HG03354 (cell line): ENCODE measurements around the gene GPR55.

Source experiments
- ATAC-seq: cut with Tn5 transposase; IDR thresholded peaks from one replicate; pipeline ENCODE4 v1.9.1; 2021; ENCODE audit warnings: mild to moderate bottlenecking; ENCODE audit not compliant: unreplicated experiment, poor library complexity, severe bottlenecking

GPR55 gene

DNA sequence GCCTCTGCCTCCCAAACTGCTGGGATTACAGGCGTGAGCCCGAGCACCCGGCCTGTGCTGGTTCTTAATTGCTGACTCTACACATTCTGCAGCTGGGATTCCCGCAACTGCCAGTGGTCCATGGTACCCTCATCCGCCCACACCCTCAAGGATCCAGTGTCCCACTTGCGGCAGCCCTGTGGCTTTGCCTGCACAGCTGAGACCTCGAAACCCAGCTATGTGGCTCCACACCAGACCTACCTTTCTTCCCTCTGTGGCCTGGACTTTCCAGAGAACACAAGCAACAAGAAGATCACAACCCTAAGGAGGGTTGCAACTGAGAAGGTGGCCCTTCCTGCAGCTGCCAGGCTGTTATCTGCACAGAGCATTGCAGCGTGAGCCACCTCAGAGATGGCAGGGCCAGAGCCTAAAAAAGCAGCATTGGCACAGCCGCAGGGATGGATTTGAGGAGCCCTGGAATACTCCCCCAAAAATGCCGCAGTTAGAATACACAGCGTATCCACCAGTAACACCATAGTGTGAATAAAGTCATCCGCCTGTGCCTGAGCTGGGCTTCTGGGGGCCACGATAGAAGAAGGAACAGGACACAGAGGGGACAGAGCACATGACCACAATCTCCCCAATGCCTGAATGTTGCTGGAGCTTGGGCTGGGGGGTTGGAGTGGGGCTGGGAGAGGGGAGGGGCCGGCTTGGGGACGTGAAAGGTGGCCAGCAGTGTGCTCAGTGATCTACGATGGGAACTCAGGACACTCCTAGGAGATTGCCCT lies 1.9 kb downstream of the GPR55 start:
- ATAC-seq = no peak

DNA sequence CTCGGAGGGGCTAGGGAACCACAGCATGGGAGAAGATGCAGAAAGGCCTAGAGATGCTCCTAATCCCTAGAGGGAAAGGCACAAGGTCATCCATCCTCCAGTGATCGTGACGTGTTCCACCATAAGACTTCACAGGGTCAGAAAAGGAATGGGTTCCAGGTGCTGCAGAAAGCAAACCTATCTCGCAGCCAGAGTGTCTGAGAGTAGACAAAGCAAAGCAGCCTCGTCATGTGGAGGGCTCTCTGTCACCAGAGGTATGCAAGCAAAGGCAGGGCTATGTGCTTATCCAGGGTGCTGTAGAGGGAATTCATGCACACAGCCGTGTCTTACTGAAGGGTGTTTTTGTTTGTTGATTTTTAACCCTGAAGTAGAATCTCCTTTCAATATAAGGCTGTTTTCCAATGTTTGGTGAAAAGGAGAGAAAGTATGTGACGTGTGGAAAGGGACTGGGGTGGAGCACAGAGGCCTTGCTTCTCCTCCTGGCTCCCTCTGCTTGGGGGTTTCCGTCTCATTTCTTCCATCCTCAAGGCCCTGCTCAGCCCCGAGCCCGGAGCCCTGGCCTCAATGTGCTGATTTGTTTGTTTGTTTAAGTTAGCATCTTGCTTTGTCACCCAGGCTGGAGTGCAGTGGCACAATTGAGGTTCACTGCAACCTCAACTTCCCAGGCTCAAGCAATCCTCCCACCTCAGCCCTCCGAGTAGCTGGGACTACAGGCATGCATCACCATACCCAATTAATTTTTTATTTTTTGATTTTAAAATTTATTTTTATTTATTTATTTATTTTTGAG lies 3.0 kb downstream of the GPR55 start:
- ATAC-seq = no peak

DNA sequence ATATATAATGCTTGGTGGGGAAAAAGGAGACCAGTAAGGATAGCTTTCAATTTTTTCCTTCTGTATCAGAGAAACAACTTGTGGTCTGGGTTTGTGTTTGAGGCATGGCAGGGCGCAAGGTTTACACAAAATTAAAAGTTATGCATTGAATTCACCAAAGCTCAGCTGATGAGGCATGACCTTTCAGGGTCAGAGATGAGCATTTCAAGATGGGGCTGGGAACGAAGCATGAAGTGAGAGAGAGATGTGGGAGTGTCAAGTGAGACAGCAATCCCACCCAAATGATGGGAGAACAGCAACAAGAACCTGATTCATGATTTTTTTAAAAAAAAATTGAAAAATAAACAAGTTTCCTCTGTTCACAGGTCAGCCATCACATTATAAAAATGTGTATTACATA lies 4.9 kb downstream of the GPR55 start:
- ATAC-seq = no peak

- no peak for ATAC-seq
Observed at GRCh38 chr2:230919681-230920080, 5.4 kb downstream of the GPR55 start.

DNA sequence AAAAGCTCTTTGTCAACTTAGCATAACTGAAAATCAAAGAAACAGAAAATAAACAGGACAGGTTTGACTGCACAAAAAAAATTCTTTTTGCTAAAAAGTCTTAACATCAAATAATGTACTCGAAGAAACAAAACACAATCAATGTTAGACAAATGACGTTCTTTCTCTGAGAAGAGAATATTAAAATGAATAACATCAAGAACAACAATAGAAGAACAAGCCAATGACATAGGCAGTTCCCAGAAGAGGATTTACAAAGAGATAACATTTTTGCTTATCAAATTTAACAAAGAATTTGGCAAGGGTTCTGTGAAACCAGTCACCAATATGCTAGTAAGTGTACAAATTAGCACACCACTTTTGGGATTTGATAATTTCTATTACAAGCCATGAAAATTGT lies 5.8 kb downstream of the GPR55 start:
- no peak for ATAC-seq

DNA sequence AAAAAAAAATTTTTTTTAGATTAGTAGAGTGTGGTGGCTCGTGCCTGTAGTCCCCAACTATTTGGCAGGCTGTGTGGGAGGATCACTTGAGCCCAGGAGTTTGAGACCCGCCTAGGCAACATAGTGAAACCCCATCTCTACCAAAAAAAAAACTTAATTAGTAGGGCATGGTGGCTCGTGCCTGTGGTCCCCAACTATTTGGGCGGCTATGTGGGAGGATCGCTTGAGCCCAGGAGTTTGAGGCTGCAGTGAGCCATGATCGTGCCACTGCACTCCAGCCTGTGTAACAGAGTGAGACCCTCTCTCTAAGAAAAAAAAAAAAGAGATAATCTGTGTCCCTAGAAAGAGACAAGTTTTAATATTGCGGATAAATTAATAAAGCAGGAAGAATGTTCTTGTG lies 8.8 kb downstream of the GPR55 start:
- no peak for ATAC-seq

GRCh38 chr2:230915319-230915718 lies 9.7 kb downstream of the GPR55 start:
- no peak for ATAC-seq

- no peak for ATAC-seq
Observed at GRCh38 chr2:230914886-230915285, 10.2 kb downstream of the GPR55 start.

GRCh38 chr2:230913406-230914143 lies 11.5 kb downstream of the GPR55 start:
- ATAC-seq = no peak

- no peak for ATAC-seq
Observed at GRCh38 chr2:230912724-230913123, 12.3 kb downstream of the GPR55 start.

- no peak for ATAC-seq
Observed at GRCh38 chr2:230912046-230912445, 13.0 kb downstream of the GPR55 start.

- no peak for ATAC-seq
Observed at GRCh38 chr2:230910546-230911177, 14.4 kb downstream of the GPR55 start.

GRCh38 chr2:230909841-230910545 lies 15.0 kb downstream of the GPR55 start:
- ATAC-seq = no peak

- no peak for ATAC-seq
Observed at GRCh38 chr2:230908595-230909191, 16.3 kb downstream of the GPR55 start.

- no peak for ATAC-seq
Observed at GRCh38 chr2:230908092-230908594, 16.9 kb downstream of the GPR55 start.

DNA sequence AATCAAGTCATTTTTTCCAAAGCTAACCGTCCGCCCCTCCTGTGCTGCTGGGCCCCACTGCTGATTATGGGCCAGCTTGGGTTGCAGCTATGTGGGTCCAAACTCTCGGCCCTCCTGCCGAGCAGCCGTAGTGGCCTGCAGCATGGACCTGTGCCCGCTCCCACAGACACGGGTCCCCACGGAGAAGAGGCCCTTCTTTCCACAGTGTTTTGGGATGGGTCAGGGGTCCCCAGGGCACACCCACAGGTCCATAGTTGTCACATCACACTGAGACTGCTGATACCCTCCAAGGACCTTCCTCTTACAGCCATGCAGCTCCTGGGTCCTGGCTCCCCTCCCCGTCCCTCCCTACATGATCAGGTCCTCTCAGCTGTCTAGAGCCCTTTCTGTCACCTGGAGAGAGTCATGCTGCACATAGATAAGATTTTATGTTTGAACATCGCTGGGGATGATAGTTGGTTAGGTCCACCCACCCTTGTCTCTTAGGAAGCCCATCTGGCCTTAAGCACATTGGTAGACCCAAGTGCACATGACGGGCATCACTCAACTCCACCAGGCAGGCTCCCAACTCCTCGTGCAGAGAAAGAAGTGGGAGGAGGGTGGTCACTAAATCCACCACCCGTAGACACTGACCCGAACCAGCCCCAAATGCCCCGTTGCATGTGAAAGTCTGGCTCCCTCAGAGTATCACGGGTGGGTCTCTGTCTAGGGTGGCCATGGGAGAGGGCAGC lies 17.5 kb downstream of the GPR55 start:
- no peak for ATAC-seq

DNA sequence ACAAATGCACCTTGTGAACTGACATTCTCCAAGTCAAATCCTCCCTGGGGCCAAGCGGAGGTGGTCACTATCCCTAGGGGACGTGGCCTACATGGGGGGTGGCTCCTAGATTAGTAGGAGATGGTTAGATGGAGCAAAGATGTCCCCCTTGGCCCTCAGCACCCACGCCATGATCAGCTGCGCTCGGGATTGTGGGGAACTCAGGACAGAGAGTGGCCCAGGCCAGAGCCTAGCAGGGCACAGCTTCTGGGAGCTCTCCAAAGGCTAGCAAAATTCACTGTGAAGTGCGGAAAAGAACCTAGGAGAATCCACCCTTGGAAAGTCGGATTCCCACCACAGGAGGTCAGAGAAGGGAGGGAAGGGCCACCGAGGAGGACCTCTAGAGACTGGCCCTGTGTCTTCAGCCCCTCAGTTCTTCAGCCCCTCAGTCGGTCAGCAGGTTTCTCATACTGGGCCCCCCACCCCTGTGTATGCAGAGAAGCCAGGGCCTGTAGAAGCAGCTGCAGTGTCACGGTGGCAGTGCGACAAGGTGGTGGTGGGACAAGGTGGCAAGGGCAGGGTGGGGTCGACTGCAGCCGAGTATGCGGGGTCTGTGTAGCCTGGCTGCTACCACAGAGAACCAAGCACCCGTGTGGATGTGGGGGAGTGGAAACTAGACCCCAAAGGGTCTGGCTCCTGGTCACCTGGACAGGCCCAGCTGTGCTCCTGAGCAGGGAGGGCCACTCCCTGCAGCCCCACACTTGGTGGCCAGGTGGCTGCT lies 18.4 kb downstream of the GPR55 start:
- ATAC-seq = no peak
